Stromal cell of bone marrow (primary cell): ENCODE results near the gene TTBK1.
A peak's percentile ranks its signal among the peaks of the same experiment; 100 is the strongest.

ENCODE experiments used
- DNase-seq: peaks from one replicate; pipeline ENCODE4 v3.0.0-alpha.2; 2012; ENCODE audit warnings: low read depth

TTBK1 gene

GRCh38 chr6:43255408-43256054 lies 12.2 kb downstream of the TTBK1 start:
- no peak for DNase-seq

GRCh38 chr6:43256670-43257366 lies 13.5 kb downstream of the TTBK1 start:
- DNase-seq: no peak

DNA sequence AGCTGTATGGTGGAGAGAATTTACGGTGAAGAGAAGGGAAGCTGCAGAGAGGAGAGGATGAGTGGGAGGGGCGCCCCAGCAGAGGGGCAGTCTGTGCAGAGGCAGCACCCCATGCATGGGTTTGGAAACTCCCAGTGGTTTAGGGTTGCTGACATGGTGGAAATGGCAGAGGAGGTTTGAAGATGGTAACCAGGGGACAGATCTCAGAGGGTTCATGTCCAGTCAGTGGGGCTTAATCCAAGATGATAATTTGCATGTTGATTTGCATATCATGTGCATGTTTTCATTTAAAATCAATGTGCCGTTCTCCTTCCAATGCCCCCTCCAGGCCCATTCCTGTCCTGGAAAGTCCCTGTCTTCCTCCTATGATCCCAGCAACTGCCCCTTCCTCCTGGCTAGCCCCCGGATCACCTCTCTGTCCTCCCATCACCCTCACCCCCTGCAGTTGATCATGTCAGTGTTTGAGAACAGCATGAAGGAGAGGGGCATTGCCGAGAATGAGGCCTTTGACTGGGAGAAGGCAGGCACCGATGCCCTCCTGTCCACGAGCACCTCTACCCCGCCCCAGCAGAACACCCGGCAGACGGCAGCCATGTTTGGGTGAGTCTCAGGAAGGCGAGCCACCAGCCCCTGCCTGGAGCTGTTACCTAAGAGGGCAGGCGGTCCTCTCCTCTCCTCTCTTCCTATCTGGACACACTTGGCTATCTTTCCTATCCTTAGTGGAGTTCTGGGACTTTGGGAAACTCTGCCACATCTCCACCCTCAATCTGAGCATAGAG lies 14.3 kb downstream of the TTBK1 start:
- DNase-seq: no peak

GRCh38 chr6:43258180-43258579 lies 14.9 kb downstream of the TTBK1 start:
- no peak for DNase-seq

DNA sequence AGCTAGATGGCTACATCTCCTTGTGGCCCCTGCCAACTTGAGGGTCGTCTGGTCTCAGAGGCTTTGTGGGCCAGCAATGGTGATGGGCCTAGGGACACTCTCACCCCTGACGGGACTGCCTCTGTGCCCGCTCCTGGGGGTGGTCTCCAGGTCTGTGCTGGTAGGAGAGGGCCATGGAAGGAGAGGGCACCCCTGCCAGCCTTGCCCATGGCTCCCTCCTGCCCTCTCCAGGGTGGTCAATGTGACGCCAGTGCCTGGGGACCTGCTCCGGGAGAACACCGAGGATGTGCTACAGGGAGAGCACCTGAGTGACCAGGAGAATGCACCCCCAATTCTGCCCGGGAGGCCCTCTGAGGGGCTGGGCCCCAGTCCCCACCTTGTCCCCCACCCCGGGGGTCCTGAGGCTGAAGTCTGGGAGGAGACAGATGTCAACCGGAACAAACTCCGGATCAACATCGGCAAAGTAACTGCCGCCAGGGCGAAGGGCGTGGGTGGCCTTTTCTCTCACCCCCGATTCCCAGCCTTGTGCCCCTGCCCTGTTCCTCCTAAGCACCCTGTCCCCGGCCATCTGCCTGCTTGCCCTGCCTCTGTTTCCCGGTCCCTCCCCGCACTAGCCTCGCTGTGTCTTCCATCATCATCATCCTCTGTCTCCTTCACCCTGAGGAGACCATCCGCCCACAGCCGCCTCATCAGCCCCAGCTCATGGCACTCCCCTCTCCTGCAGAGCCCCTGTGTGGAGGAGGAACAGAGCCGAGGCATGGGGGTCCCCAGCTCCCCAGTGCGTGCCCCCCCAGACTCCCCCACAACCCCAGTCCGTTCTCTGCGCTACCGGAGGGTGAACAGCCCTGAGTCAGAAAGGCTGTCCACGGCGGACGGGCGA lies 15.8 kb downstream of the TTBK1 start:
- DNase-seq: no peak

GRCh38 chr6:43260791-43261190 lies 17.5 kb downstream of the TTBK1 start:
- no peak for DNase-seq

- DNase-seq: no peak
Observed at GRCh38 chr6:43261198-43261597, 17.9 kb downstream of the TTBK1 start.

DNA sequence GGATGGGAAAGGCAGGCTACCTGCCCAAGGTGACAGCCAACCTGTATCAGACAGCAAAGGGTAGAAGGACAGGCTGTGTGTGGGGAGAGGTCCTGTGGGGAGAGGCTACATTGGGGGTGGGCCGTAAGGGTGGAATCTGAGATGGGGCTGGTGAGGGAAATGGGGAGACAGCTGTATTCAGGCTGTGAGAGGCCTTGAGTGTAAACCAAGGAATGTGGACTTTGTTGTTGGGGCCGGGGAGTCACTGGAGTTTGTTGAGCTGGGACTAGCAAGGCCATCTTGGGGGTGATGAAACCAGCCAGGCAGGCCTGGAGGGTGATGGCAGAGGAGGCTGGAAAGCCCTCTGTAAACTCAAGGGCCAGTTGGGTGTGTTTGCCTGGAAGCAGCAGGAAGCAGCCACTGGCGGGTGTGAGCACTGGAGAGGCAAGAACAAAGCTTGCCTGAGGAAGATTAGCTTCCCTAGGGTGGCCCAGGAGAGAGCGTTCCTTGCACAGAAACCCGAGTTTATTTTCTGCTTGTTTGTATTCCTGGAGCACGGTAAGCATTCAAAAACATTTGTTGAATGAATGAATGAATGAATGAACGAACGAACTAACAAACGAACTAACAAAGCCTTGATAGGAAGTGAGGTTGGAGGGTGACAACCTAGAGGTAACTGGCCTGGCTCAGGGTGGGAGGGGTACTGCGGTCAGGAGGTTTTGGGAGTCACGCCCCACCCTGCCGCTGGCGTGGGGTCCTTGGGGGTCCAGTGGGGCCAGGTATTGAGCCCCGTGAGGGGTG lies 18.9 kb downstream of the TTBK1 start:
- no peak for DNase-seq

GRCh38 chr6:43262780-43263313 lies 19.6 kb downstream of the TTBK1 start:
- DNase-seq: no peak

DNA sequence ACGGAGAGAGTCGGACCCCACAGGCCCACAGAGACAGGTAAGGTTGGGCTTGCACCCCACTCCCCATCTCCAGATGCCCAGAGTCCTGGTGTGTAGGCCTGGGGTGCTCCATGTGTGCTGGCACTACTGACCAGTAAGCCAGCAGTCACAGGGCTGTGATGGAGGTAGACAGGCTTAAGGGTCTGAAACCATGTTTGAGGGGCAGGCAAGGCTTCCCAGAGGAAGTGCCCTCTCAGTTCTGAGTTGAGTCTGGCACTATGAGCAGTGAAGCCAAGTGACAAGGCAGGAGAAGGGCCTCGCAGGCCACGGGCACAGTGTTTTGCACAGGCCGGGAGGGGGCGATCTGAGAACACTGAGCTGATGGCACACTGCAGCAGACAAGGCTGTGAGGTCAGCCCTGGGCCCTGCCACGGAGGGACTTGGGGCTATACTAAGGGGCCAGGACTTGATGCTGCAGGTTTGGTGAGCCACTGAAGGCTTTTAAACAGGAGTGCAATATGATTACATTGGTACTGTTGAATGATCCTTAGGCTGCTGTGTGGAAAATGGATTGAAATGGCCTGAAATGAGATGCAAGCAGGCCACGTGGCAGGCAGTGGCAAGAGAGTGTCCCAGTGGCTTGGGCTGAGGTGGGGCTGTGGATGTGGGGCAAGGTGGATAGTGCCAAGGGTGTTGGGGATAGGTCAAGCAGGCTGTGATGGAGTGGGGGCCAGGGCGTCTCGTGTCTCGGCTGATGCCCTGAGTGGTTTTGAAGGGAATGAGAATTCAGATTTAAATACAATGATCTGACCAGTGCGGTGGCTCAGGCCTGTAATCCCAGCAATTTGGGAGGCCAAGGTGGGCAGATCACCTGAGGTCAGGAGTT lies 20.3 kb downstream of the TTBK1 start:
- DNase-seq: peak; percentile 49

- no peak for DNase-seq
Observed at GRCh38 chr6:43264599-43265145, 21.4 kb downstream of the TTBK1 start.

- DNase-seq: no peak
Observed at GRCh38 chr6:43265564-43265963, 22.3 kb downstream of the TTBK1 start.

GRCh38 chr6:43267619-43268354 lies 24.5 kb downstream of the TTBK1 start:
- DNase-seq: no peak

DNA sequence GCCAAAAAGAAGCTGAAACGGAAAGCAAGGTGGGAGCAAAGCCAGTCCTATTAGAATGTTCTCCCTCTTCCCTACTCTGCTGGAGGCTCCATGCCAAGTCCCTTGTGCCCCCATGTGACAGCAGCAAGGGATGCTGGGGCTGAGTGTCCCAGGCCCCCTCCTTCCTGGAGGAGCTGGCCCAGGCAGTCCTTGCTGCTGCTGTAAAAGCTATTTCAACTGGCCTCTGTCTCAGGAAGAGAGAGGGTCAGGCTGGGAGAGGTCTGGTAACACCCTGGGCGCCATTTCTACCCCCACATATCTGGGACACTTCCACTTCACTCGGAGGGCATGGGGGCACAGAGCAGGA lies 25.0 kb downstream of the TTBK1 start:
- no peak for DNase-seq

GRCh38 chr6:43268782-43269272 lies 25.5 kb downstream of the TTBK1 start:
- no peak for DNase-seq

- no peak for DNase-seq
Observed at GRCh38 chr6:43269273-43270007, 26.2 kb downstream of the TTBK1 start.

DNA sequence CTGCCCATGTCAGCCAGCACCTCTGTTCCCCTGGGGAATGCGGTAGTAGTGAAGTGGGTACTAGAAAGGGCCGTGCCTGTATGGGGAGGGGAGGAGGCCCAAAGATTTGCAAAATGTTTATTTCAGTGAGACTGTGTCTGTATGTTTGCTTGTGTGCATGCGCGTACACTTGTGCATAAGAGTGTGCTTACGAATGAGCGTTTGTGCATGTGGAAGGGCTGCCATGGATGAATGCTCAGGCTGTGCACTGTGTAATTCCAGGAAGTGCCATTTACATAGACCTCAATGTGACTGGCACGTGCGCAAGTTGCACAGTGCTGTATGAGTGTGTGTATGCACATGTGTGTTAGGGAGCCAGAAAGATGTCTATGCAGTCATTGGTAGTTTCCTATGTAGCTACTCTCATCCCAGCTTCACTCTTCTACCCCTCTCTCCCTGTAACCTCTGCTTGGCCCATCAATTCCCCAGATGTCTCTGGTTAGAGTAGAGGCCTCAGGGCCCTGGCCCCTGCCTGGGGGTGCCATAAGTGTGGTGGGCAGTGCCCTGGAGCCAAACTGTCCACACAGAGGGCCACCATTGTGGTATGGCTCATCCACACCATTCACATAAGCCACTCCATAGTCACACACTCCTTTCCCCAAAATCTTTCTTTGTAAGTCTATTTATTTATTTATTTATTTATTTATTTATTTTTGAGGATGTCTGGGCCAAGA lies 28.0 kb downstream of the TTBK1 start:
- DNase-seq: no peak

- no peak for DNase-seq
Observed at GRCh38 chr6:43271944-43272343, 28.7 kb downstream of the TTBK1 start.
